IMR-90 (cell line): Measurements from ENCODE around the gene CPLX1.
"Not testable (repeated sequence)": the region's sequence is repeated elsewhere in the genome, so short reads cannot be mapped to it uniquely, and the experiment has no call there.

ENCODE experiments used
- CEBPB ChIP-seq: IDR thresholded peaks from 2 replicates; pipeline ENCODE4 v1.6.1; 2012; ENCODE audit warnings: low read depth, low read length, improper control_type of control experiment
- RAD21 ChIP-seq: IDR thresholded peaks from 2 replicates; pipeline ENCODE4 v1.6.1; 2012; ENCODE audit warnings: low read length, improper control_type of control experiment
- TF ChIP-seq, protein P1 (sequence below): conservative IDR thresholded peaks from 2 replicates; pipeline ENCODE4 v1.5.1; 2012; ENCODE audit warnings: mild to moderate bottlenecking, low read depth, low read length, improper control_type of control experiment
- TF ChIP-seq, protein P2 (sequence below): fragments of 150-350 bp; IDR thresholded peaks from 2 replicates; pipeline ENCODE4 v1.6.1; 2016; ENCODE audit warnings: low read depth, mild to moderate bottlenecking, low read length, moderate library complexity, borderline replicate concordance

DNA sequence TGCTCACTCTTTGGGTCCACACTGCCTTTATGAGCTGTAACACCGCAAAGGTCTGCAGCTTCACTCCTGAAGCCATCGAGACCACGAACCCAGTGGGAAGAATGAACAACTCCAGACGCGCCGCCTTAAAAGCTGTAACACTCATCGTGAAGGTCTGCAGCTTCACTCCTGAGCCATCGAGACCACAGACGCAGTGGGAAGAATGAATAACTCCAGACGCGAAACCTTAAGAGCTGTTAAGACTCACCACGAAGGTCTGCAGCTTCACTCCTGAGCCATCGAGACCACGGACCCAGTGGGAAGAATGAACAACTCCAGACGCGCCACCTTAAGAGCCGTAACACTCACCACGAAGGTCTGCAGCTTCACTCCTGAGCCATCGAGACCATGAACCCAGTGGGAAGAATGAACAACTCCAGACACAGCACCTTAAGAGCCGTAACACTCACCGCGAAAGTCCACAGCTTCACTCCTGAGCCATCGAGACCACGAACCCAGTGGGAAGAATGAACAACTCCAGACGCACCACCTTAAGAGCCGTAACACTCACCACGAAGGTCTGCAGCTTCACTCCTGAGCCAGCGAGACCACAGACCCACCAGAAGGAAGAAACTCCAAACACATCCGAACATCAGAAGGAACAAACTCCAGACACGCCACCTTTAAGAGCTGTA lies 51.4 kb downstream of the CPLX1 start:
- TF ChIP-seq, protein P1, sequence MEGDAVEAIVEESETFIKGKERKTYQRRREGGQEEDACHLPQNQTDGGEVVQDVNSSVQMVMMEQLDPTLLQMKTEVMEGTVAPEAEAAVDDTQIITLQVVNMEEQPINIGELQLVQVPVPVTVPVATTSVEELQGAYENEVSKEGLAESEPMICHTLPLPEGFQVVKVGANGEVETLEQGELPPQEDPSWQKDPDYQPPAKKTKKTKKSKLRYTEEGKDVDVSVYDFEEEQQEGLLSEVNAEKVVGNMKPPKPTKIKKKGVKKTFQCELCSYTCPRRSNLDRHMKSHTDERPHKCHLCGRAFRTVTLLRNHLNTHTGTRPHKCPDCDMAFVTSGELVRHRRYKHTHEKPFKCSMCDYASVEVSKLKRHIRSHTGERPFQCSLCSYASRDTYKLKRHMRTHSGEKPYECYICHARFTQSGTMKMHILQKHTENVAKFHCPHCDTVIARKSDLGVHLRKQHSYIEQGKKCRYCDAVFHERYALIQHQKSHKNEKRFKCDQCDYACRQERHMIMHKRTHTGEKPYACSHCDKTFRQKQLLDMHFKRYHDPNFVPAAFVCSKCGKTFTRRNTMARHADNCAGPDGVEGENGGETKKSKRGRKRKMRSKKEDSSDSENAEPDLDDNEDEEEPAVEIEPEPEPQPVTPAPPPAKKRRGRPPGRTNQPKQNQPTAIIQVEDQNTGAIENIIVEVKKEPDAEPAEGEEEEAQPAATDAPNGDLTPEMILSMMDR: not testable (repeated sequence)
- TF ChIP-seq CEBPB, RAD21: not testable (repeated sequence)
- TF ChIP-seq, protein P2, sequence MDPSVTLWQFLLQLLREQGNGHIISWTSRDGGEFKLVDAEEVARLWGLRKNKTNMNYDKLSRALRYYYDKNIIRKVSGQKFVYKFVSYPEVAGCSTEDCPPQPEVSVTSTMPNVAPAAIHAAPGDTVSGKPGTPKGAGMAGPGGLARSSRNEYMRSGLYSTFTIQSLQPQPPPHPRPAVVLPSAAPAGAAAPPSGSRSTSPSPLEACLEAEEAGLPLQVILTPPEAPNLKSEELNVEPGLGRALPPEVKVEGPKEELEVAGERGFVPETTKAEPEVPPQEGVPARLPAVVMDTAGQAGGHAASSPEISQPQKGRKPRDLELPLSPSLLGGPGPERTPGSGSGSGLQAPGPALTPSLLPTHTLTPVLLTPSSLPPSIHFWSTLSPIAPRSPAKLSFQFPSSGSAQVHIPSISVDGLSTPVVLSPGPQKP: not testable (repeated sequence)
